K562 (cell line): Measurements from ENCODE around the gene TRMT112. TPM values are rescaled to one million over a fixed set of nuclear protein-coding genes. Genes with fewer than 3 reads are reported as not detected.

Experiments used
- CREM ChIP-seq: IDR thresholded peaks from 2 replicates; pipeline ENCODE4 v1.6.1; 2014; ENCODE audit warnings: antibody characterized with exemption, low read depth
- DACH1 ChIP-seq: fragments of 450-650 bp; IDR thresholded peaks from 2 replicates; pipeline ENCODE4 v1.6.1; 2018; ENCODE audit not compliant: partially characterized antibody
- EP400 ChIP-seq: fragments of 450-650 bp; IDR thresholded peaks from 2 replicates; pipeline ENCODE4 v1.6.1; 2017; ENCODE audit warnings: antibody characterized with exemption, mild to moderate bottlenecking, moderate library complexity
- HMGN3 ChIP-seq: IDR thresholded peaks from 2 replicates; pipeline ENCODE4 v1.6.1; 2011; ENCODE audit warnings: borderline replicate concordance, low read depth, mild to moderate bottlenecking, mixed read lengths, low read length; ENCODE audit not compliant: insufficient read length; ENCODE audit errors: extremely low read depth
- HNRNPUL1 ChIP-seq: fragments of 200-400 bp; formaldehyde crosslinking; IDR thresholded peaks from 2 replicates; pipeline ENCODE4 v1.6.1; 2017; ENCODE audit warnings: low read length
- HOXB6 ChIP-seq: fragments of 250-450 bp; sonication (Bioruptor Pico); IDR thresholded peaks from 2 replicates; pipeline ENCODE4 v1.5.1; 2022; ENCODE audit warnings: mild to moderate bottlenecking, borderline replicate concordance
- KDM2B ChIP-seq: fragments of 250-450 bp; sonication (Bioruptor Pico); IDR thresholded peaks from 2 replicates; pipeline ENCODE4 v1.8.0; 2021; ENCODE audit warnings: mild to moderate bottlenecking, moderate library complexity
- KDM5B ChIP-seq: fragments of 200-600 bp; sonication (generic); IDR thresholded peaks from 2 replicates; pipeline ENCODE4 v1.6.1; 2012; ENCODE audit warnings: low read depth, mild to moderate bottlenecking, moderate library complexity, low read length, control low read depth, inconsistent platforms; ENCODE audit not compliant: insufficient replicate concordance
- MAFK ChIP-seq: IDR thresholded peaks from 2 replicates; pipeline ENCODE4 v1.6.1; 2011; ENCODE audit warnings: low read length, improper control_type of control experiment
- NFE2L1 ChIP-seq: fragments of 450-650 bp; IDR thresholded peaks from 2 replicates; pipeline ENCODE4 v1.6.1; 2016; ENCODE audit warnings: missing genetic modification characterization, low read depth, mild to moderate bottlenecking, missing compliant biosample characterization, moderate library complexity, borderline replicate concordance
- PPARD ChIP-seq: fragments of 250-450 bp; sonication (Bioruptor Pico); IDR thresholded peaks from 2 replicates; pipeline ENCODE4 v1.8.0; 2022; ENCODE audit warnings: inconsistent platforms, mild to moderate bottlenecking, moderate library complexity
- SETDB1 ChIP-seq: IDR thresholded peaks from one replicate; pipeline ENCODE4 v1.6.1; 2012; ENCODE audit warnings: low read length, control low read depth, inconsistent platforms
- SIX5 ChIP-seq, 2 experiments: IDR thresholded peaks; 2 replicates each; pipeline ENCODE4 v1.6.1; 2011; ENCODE audit warnings: low read length in 2 of 2, borderline replicate concordance in 1 of 2, low read depth in 1 of 2, mild to moderate bottlenecking in 1 of 2, moderate library complexity in 1 of 2; ENCODE audit not compliant: insufficient read depth in 1 of 2
- SMARCE1 ChIP-seq: fragments of 450-650 bp; IDR thresholded peaks from 2 replicates; pipeline ENCODE4 v1.7.1; 2016; ENCODE audit warnings: mild to moderate bottlenecking
- SNIP1 ChIP-seq: fragments of 450-650 bp; IDR thresholded peaks from 2 replicates; pipeline ENCODE4 v1.7.1; 2017; ENCODE audit warnings: low read depth, mild to moderate bottlenecking
- SP1 ChIP-seq: sonication (generic); formaldehyde crosslinking; IDR thresholded peaks from 2 replicates; pipeline ENCODE4 v1.8.1; 2022; ENCODE audit warnings: mild to moderate bottlenecking, missing genetic modification reagents
- TRIM28 ChIP-seq: fragments of 450-650 bp; IDR thresholded peaks from 2 replicates; pipeline ENCODE4 v1.6.1; 2017
- U2AF2 ChIP-seq: fragments of 200-400 bp; formaldehyde crosslinking; optimal IDR thresholded peaks from 2 replicates; pipeline ENCODE3; 2017; ENCODE audit warnings: low read depth, mild to moderate bottlenecking, low read length
- ZNF165 ChIP-seq: fragments of 250-450 bp; sonication (Bioruptor Pico); IDR thresholded peaks from 2 replicates; pipeline ENCODE4 v1.4.0; 2020; ENCODE audit warnings: borderline replicate concordance
- ZNF347 ChIP-seq: fragments of 450-650 bp; formaldehyde crosslinking; IDR thresholded peaks from 2 replicates; pipeline ENCODE4 v1.4.0; 2020; ENCODE audit warnings: low read depth, mild to moderate bottlenecking, moderate library complexity
- ZNF707 ChIP-seq: fragments of 250-450 bp; sonication (Bioruptor Pico); conservative IDR thresholded peaks from 2 replicates; pipeline ENCODE4 v1.8.0; 2022; ENCODE audit warnings: inconsistent platforms, mild to moderate bottlenecking, moderate library complexity
- ZNF778 ChIP-seq: fragments of 450-650 bp; formaldehyde crosslinking; IDR thresholded peaks from 2 replicates; pipeline ENCODE4 v1.4.0; 2020; ENCODE audit warnings: mild to moderate bottlenecking, moderate library complexity
- polyA plus RNA-seq, 8 experiments: library from polyadenylated mRNA; depleted of rRNA in 4 of 8; stranded (reverse) in 5 of 8; unstranded in 3 of 8; fragments of >200 nt; fragmentation: Nextera tagmentation in 2 of 8; fragmentation: Illumina TruSeq in 1 of 8; extraction: Ambion mirVana in 2 of 8; extraction: Trizol in 1 of 8; gene quantifications; 2 replicates each; pipeline versions ENCODE4 v1.2.1 to v1.2.3, GENCODE V29; 2011 to 2014; ENCODE audit warnings: inconsistent platforms in 1 of 8, missing spikeins in 1 of 8
- total RNA-seq, 7 experiments: library from RNA; depleted of rRNA in 6 of 7; stranded (reverse); fragments of >200 nt in 6 of 7; fragmentation: Illumina TruSeq in 2 of 7; extraction: Trizol in 2 of 7; gene quantifications; 2 replicates each; pipeline versions ENCODE4 v1.2.1 to v1.2.3, GENCODE V29; 2011 to 2021; ENCODE audit warnings: low replicate concordance in 1 of 7
- TF ChIP-seq, protein P1 (sequence below): fragments of 450-650 bp; IDR thresholded peaks from 2 replicates; pipeline ENCODE4 v1.6.1; 2014; ENCODE audit warnings: low read depth, mild to moderate bottlenecking, moderate library complexity, borderline replicate concordance
- TF ChIP-seq, protein P2 (sequence below): fragments of 250-450 bp; sonication (Bioruptor Pico); IDR thresholded peaks from 2 replicates; pipeline ENCODE4 v1.4.0; 2020; ENCODE audit warnings: mild to moderate bottlenecking, moderate library complexity
- TF ChIP-seq, protein P3 (sequence below): fragments of 250-450 bp; sonication (Bioruptor Pico); IDR thresholded peaks from 2 replicates; pipeline ENCODE4 v1.6.1; 2021; ENCODE audit warnings: mild to moderate bottlenecking

TRMT112 gene
- total and polyA plus RNA-seq, 9 of the 15 experiments (the other 6 are each of a cell fraction or from before 2014, with no cell fraction given), result 162 to 444 (median 300) TPM

DNA sequence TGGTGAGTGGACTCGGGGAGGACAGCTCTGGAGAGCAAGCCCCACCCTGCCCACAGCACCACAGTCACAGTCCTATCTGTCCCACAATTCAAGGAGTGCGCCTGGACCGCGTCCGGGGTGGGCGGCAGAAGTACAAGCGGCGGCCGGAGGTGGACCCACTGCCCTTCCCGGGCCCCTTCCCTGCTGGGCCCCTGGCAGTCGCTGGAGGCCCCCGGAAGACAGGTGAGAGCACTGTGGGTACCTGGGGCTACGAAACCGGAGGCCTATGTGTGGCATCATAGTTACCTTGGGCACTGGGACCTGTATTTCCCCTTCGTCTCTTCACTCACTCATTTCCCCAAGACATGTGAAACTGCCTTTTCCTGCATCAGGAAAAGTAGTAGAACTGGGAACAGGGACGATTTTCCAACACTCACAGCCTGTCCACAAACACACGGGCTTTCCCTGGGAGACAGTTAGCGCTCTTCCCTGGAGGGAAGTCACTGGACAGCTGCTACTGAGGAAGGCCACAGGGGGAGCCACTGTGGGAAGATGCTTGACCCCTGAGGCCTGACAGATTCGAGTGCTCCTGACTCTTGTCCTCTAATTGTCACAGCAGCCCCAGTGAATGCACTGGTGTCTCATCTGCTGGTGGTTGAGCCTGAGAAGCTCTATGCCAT, 3.1 kb downstream of the TRMT112 start (continued):
- TF ChIP-seq CREM, result no peak
- no peak for TF ChIP-seq HOXB6 (CRISPR knock-in tag)
- TF ChIP-seq NFE2L1 (tag), result no peak
- no peak for TF ChIP-seq ZNF347 (CRISPR knock-in tag)
- no peak for TF ChIP-seq SIX5 (IDR thresholded peaks at IDR 0.05; ENCODE audit: borderline replicate concordance in 1 of 2, insufficient read depth in 1 of 2, low read depth in 1 of 2, low read length in 2 of 2)
- TF ChIP-seq, protein P1, sequence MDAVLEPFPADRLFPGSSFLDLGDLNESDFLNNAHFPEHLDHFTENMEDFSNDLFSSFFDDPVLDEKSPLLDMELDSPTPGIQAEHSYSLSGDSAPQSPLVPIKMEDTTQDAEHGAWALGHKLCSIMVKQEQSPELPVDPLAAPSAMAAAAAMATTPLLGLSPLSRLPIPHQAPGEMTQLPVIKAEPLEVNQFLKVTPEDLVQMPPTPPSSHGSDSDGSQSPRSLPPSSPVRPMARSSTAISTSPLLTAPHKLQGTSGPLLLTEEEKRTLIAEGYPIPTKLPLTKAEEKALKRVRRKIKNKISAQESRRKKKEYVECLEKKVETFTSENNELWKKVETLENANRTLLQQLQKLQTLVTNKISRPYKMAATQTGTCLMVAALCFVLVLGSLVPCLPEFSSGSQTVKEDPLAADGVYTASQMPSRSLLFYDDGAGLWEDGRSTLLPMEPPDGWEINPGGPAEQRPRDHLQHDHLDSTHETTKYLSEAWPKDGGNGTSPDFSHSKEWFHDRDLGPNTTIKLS, result no peak
- TF ChIP-seq, protein P2, sequence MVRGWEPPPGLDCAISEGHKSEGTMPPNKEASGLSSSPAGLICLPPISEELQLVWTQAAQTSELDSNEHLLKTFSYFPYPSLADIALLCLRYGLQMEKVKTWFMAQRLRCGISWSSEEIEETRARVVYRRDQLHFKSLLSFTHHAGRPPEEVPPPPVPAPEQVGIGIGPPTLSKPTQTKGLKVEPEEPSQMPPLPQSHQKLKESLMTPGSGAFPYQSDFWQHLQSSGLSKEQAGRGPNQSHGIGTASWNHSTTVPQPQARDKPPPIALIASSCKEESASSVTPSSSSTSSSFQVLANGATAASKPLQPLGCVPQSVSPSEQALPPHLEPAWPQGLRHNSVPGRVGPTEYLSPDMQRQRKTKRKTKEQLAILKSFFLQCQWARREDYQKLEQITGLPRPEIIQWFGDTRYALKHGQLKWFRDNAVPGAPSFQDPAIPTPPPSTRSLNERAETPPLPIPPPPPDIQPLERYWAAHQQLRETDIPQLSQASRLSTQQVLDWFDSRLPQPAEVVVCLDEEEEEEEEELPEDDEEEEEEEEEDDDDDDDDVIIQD, result no peak
- no peak for TF ChIP-seq ZNF707
- TF ChIP-seq MAFK, result no peak
- no peak for TF ChIP-seq U2AF2
- no peak for TF ChIP-seq ZNF778
- TF ChIP-seq SETDB1, result no peak
- TF ChIP-seq EP400, result no peak
- no peak for TF ChIP-seq ZNF165
- TF ChIP-seq TRIM28, result no peak
- TF ChIP-seq KDM5B, result no peak
- no peak for TF ChIP-seq DACH1
- peak; percentile 10 for TF ChIP-seq HMGN3
- TF ChIP-seq, protein P3, sequence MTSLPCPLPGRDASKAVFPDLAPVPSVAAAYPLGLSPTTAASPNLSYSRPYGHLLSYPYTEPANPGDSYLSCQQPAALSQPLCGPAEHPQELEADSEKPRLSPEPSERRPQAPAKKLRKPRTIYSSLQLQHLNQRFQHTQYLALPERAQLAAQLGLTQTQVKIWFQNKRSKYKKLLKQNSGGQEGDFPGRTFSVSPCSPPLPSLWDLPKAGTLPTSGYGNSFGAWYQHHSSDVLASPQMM, result no peak
- TF ChIP-seq HNRNPUL1, result no peak
- no peak for TF ChIP-seq SP1 (CRISPR knock-in tag)
- TF ChIP-seq KDM2B, result no peak
- TF ChIP-seq SMARCE1, result no peak
- no peak for TF ChIP-seq SNIP1
- TF ChIP-seq PPARD, result no peak
